Measurements from ENCODE around the gene EMILIN3. TPM values are rescaled to one million over a fixed set of nuclear protein-coding genes. Genes with fewer than 3 reads are reported as not detected.

EMILIN3 gene
- total and polyA plus RNA-seq, 2 of the 4 experiments (the other 2 are of a cell fraction): under 0.01 to 0.07 TPM

DNA sequence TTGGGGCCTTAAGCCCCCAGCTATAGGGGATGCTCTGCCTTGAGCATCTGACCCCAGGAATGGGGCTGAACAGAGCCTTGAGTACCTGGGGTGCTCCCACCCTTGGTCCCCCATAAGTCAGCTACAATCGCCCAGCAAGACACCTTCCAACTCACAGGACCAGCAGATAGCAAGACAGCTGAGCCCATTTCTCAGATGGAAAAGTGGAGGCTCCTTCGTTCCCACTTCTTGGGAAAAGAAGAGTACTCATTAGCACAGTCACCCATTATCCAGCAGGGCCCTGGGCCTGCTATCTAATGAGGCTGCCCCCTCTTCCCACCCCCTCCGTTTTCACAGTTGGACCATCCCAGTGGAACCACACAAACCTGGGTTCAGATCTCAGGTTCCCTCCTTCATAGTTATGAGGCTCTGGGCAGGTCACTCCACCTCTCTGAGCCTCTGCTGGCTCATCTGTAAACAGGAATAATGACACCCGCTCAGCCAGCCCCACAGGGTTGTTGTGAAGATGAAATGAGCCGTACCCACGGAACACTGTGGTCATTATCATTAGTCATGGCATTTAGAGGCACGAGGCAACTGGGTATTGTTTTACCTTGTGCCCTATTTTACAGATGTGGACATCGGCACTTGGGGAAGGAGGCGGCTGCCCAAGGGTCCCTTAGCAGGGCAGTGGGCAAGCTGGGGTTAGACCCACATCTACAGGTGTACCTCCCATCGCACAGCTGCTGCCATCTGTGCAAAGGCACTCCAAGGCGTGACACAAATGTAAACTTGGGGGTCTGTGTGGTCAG is 21.5 kb downstream of the EMILIN3 start:
- H3K27me3 ChIP-seq (ENCODE audit: control insufficient read depth, insufficient read depth, low read length): no peaks in the 10 kb centered on the region
- H3K4me3 ChIP-seq (ENCODE audit: insufficient read depth, low read depth, low read length): no peak overlapping the region
- no peaks in the 10 kb centered on the region; the same call in 1 of the 2 replicates for H3K9me1 ChIP-seq (ENCODE audit: insufficient read depth, low read length)
- no peak overlapping the region for H2AK5ac ChIP-seq (ENCODE audit: low read depth, low read length)
- H3K79me1 ChIP-seq (ENCODE audit: low read depth in 1 of 2, low read length in 2 of 2): peaks cover 0 to 6% of the 10 kb centered on the region in 2 experiments; a peak in 1 of 4 replicates
- no peak overlapping the region for H2AK9ac ChIP-seq (replicated peaks; ENCODE audit: low read depth, low read length, poor library complexity)
- no peaks in the 10 kb centered on the region for H3K9me3 ChIP-seq (ENCODE audit: control insufficient read depth, insufficient read depth, low read length)
- no peak overlapping the region for H2BK5ac ChIP-seq (ENCODE audit: low read depth, low read length, poor library complexity, severe bottlenecking)
- no peak overlapping the region for H2BK120ac ChIP-seq (ENCODE audit: low read depth, low read length)
- no peak overlapping the region for H3K18ac ChIP-seq (ENCODE audit: low read depth, low read length)
- no peak overlapping the region for H3K23ac ChIP-seq (ENCODE audit: low read depth, low read length)
- no peak overlapping the region for H3K56ac ChIP-seq (ENCODE audit: extremely low read depth, insufficient read depth, low read length)
- H2AFZ ChIP-seq (replicated peaks; ENCODE audit: low read length, poor library complexity): peak overlapping the region; percentile 17
- no peak overlapping the region for H2BK15ac ChIP-seq (ENCODE audit: low read depth, low read length)
- no peak for TF ChIP-seq NFE2L2 (IDR thresholded peaks at IDR 0.05; ENCODE audit: low read depth, low read length)
- TF ChIP-seq SMC3 (IDR thresholded peaks at IDR 0.05; ENCODE audit: low read depth, low read length): no peak
- no peak for TF ChIP-seq FOS (IDR thresholded peaks at IDR 0.05; ENCODE audit: low read depth, low read length)
- TF ChIP-seq, protein P1, sequence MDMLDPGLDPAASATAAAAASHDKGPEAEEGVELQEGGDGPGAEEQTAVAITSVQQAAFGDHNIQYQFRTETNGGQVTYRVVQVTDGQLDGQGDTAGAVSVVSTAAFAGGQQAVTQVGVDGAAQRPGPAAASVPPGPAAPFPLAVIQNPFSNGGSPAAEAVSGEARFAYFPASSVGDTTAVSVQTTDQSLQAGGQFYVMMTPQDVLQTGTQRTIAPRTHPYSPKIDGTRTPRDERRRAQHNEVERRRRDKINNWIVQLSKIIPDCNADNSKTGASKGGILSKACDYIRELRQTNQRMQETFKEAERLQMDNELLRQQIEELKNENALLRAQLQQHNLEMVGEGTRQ (IDR thresholded peaks at IDR 0.05; ENCODE audit: low read depth, low read length): no peak
- no peak for TF ChIP-seq MAFK (IDR thresholded peaks at IDR 0.05; ENCODE audit: low read depth, low read length)
- TF ChIP-seq CEBPB (IDR thresholded peaks at IDR 0.05; ENCODE audit: low read depth, low read length): no peak
- H3K4me1 ChIP-seq (ENCODE audit: control insufficient read depth, insufficient read depth, low read length): peaks cover 9% of the 10 kb centered on the region; the same call in 1 of the 2 replicates
- ChIA-PET POLR2A (ENCODE audit: unreplicated experiment) (no interaction called here), CTCF (interaction anchor here (1.0 kb wide), 1 partner anchor 16 kb away, joined by 3 read pairs; no protein-coding TSS in a partner anchor)
- H4K20me1 ChIP-seq (ENCODE audit: insufficient read depth, low read length): no peaks in the 10 kb centered on the region
- 74% methylated on average over 3 of the region's 11 CpGs; no CpG with 5 or more reads in 1 of the 2 experiments for WGBS, 2 experiments (ENCODE audit: extremely low coverage in 2 of 2, insufficient read length in 1 of 2)
- no TSS peak for BruUV-seq (replicated peaks)
- no peak overlapping the region for H2BK20ac ChIP-seq (ENCODE audit: low read depth, low read length)
- H3K14ac ChIP-seq (replicated peaks; ENCODE audit: low read depth, low read length): no peak overlapping the region
- dilution Hi-C loops (cut with HindIII; ENCODE audit: low sequenced_read_pairs, unreplicated experiment) (no loop called here), intact Hi-C loops (cut with micrococcal nuclease) (loop anchor here (10.0 kb wide), 1 partner anchor 350 kb away; no protein-coding TSS in a partner anchor), in situ Hi-C loops (cut with MboI; ENCODE audit: low sequenced_read_pairs) (loop anchor here (5.0 to 10.0 kb wide), 2 partner anchors 168 to 370 kb away; no protein-coding TSS in a partner anchor)
- H4K8ac ChIP-seq (ENCODE audit: low read depth in 2 of 2, low read length in 2 of 2): no peak overlapping the region
- no peak overlapping the region for H3K27ac ChIP-seq (ENCODE audit: insufficient read depth, low read length)
- ATAC-seq (ENCODE audit: low read depth): no peak
- no peak overlapping the region for H3K4me2 ChIP-seq (ENCODE audit: low read depth, low read length)
- no peak overlapping the region for H4K5ac ChIP-seq (ENCODE audit: low read depth, low read length)
- H3K36me3 ChIP-seq (ENCODE audit: control insufficient read depth, insufficient read depth, low read length): no peaks in the 10 kb centered on the region; the same call in 1 of the 2 replicates
- H4K91ac ChIP-seq (ENCODE audit: insufficient read depth, low read depth, low read length): no peak overlapping the region
- no peak overlapping the region for H3K4ac ChIP-seq (ENCODE audit: low read depth, low read length)
- no peak for DNase-seq
- H3K9ac ChIP-seq (ENCODE audit: low read depth, low read length): no peak overlapping the region

Measured in IMR-90 (cell line).